OCI-LY7 (cell line): ENCODE results near the gene UBE2J1. TPM values are rescaled to one million over a fixed set of nuclear protein-coding genes. Genes with fewer than 3 reads are reported as not detected.

Experiments
- BruUV-seq: library from RNA; stranded (reverse); fragments of 400-500 nt; replicated peaks from 2 replicates; lab custom pipeline; 2021; lab: Mats Ljungman, UMichigan
- CTCF ChIA-PET: fragments of 300-600 bp; sonication (Branson Sonifier 250); formaldehyde crosslinking; loops from one replicate; lab custom pipeline; 2022; ENCODE audit warnings: antibody characterized with exemption; ENCODE audit not compliant: unreplicated experiment; lab: Charles Lee
- POLR2A ChIA-PET: fragments of 300-600 bp; sonication (Branson Sonifier 250); formaldehyde crosslinking; loops from one replicate; lab custom pipeline; 2022; ENCODE audit warnings: antibody characterized with exemption; lab: Charles Lee
- DNase-seq: peaks from one replicate; pipeline ENCODE4 v3.0.0-alpha.2; 2015; ENCODE audit warnings: low spot score
- H2AFZ ChIP-seq: fragments of 200-600 bp; sonication (generic), shearing (Covaris generic); 2 replicates; pipeline ENCODE4 v1.6.1; 2014; ENCODE audit warnings: mild to moderate bottlenecking, antibody characterized with exemption, low read length, moderate library complexity
- H3K27ac ChIP-seq: fragments of 200-600 bp; sonication (generic); 2 replicates; pipeline ENCODE4 v1.5.1; 2014; ENCODE audit warnings: mixed run types, low read depth, mild to moderate bottlenecking, moderate library complexity, low read length, inconsistent platforms; ENCODE audit not compliant: poor library complexity, severe bottlenecking
- H3K36me3 ChIP-seq: fragments of 200-600 bp; sonication (generic); 2 replicates; pipeline ENCODE4 v1.6.1; 2014; ENCODE audit warnings: mild to moderate bottlenecking, antibody characterized with exemption, low read length, moderate library complexity, mixed read lengths; ENCODE audit not compliant: insufficient read depth
- H3K4me1 ChIP-seq: fragments of 200-600 bp; sonication (generic); 2 replicates; pipeline ENCODE4 v1.5.1; 2014; ENCODE audit warnings: mild to moderate bottlenecking, low read length; ENCODE audit not compliant: insufficient read depth, poor library complexity, severe bottlenecking
- H3K4me2 ChIP-seq: fragments of 200-600 bp; sonication (generic); 2 replicates; pipeline ENCODE4 v1.6.1; 2014; ENCODE audit warnings: mild to moderate bottlenecking, low read length
- H3K4me3 ChIP-seq: fragments of 200-600 bp; sonication (generic); 2 replicates; pipeline ENCODE4 v1.5.1; 2014; ENCODE audit warnings: mild to moderate bottlenecking, low read depth, low read length; ENCODE audit not compliant: poor library complexity, severe bottlenecking
- H3K79me2 ChIP-seq: fragments of 200-600 bp; sonication (generic); 2 replicates; pipeline ENCODE4 v1.6.1; 2016; ENCODE audit warnings: low read depth, mild to moderate bottlenecking, low read length, moderate library complexity, mixed read lengths; ENCODE audit not compliant: insufficient read depth
- H3K9me2 ChIP-seq: fragments of 200-600 bp; sonication (generic); 2 replicates; pipeline ENCODE4 v1.6.1; 2016; ENCODE audit warnings: mild to moderate bottlenecking, low read length, mixed read lengths; ENCODE audit not compliant: insufficient read depth
- H3K9me3 ChIP-seq: fragments of 200-600 bp; sonication (generic); 2 replicates; pipeline ENCODE4 v1.6.1; 2014; ENCODE audit warnings: mild to moderate bottlenecking, mixed run types, low read length, mixed read lengths
- H4K20me1 ChIP-seq: fragments of 200-600 bp; sonication (generic); 2 replicates; pipeline ENCODE4 v1.6.1; 2014; ENCODE audit warnings: mild to moderate bottlenecking, antibody characterized with exemption, low read length, moderate library complexity, mixed read lengths; ENCODE audit not compliant: insufficient read depth
- CTCF ChIP-seq: fragments of 200-600 bp; sonication (generic); conservative IDR thresholded peaks from 2 replicates; pipeline ENCODE4 v1.5.1; 2014; ENCODE audit warnings: mild to moderate bottlenecking, antibody characterized with exemption, low read length, moderate library complexity, mixed read lengths
- EZH2phosphoT487 ChIP-seq: fragments of 200-600 bp; sonication (generic); IDR thresholded peaks from 2 replicates; pipeline ENCODE4 v1.6.1; 2018; ENCODE audit warnings: low read depth, borderline replicate concordance, mild to moderate bottlenecking, mixed run types, antibody characterized with exemption, low read length, moderate library complexity, mixed read lengths
- intact Hi-C: fragments of 100-400 bp; cut with micrococcal nuclease; formaldehyde crosslinking; loops from one replicate; pipeline ENCODE4 v1.10.0; 2022; ENCODE audit not compliant: unreplicated experiment
- total RNA-seq, 2 experiments: library from RNA; depleted of rRNA in 1 of 2; stranded (reverse); fragments of >200 nt in 1 of 2; shearing (Covaris generic) in 1 of 2; gene quantifications; 2 replicates each; pipeline ENCODE4 v1.2.3, GENCODE V29; 2014 to 2022

The UBE2J1 gene
- total RNA-seq, 2 experiments from 2014 or later: 117 to 243 TPM

GRCh38 chr6:89299466-89299850 is 53.1 kb downstream of the UBE2J1 start:
- Histone ChIP-seq H3K9me2 (no peaks in the 10 kb centered on the region), H3K4me3 (no peak overlapping the region), H3K79me2 (no peaks in the 10 kb centered on the region), H3K4me1 (no peaks in the 10 kb centered on the region), H3K27ac (no peak overlapping the region), H4K20me1 (no peaks in the 10 kb centered on the region), H3K36me3 (no peaks in the 10 kb centered on the region), H3K4me2 (no peak overlapping the region), H2AFZ (no peak overlapping the region), H3K9me3 (0 out of 2 replicates have a peak, but pooled peaks cover 6% of the 10 kb centered on the region)
- ChIA-PET POLR2A (interaction anchor here (0.5 kb wide), 2 partner anchors 21 to 889 kb away, joined by 3 to 9 read pairs; no protein-coding TSS in a partner anchor), CTCF (no interaction called here)
- intact Hi-C loops: no loop called here
- no peak for DNase-seq
- TF ChIP-seq CTCF (peak; percentile 43; the same call in 1 of the 2 replicates), EZH2phosphoT487 (no peak)
- BruUV-seq: no TSS peak

GRCh38 chr6:89298680-89299465 is 53.6 kb downstream of the UBE2J1 start:
- no peak overlapping the region for H2AFZ ChIP-seq
- ChIA-PET POLR2A (interaction anchor here (0.5 to 1.3 kb wide), 3 partner anchors 9 to 889 kb away, joined by 3 to 9 read pairs (median 4); no protein-coding TSS in a partner anchor), CTCF (no interaction called here)
- H3K79me2 ChIP-seq: no peaks in the 10 kb centered on the region
- H4K20me1 ChIP-seq: no peaks in the 10 kb centered on the region
- H3K36me3 ChIP-seq: no peaks in the 10 kb centered on the region
- no peak for TF ChIP-seq CTCF
- no peak for TF ChIP-seq EZH2phosphoT487
- H3K4me1 ChIP-seq: no peaks in the 10 kb centered on the region
- 0 out of 2 replicates have a peak, but pooled peaks cover 5% of the 10 kb centered on the region for H3K9me3 ChIP-seq
- no peak overlapping the region for H3K4me3 ChIP-seq
- no peak overlapping the region for H3K4me2 ChIP-seq
- no peak overlapping the region for H3K27ac ChIP-seq
- intact Hi-C loops: no loop called here
- H3K9me2 ChIP-seq: no peaks in the 10 kb centered on the region
- no peak for DNase-seq
- no TSS peak for BruUV-seq
